Activated CD8-positive, alpha-beta memory T cell treated with anti-CD3 and anti-CD28 coated beads for 4 hours (primary cell): ENCODE data around the gene RNU1-2.
"Not testable (repeated sequence)": the region's sequence is repeated elsewhere in the genome, so short reads cannot be mapped to it uniquely, and the experiment has no call there.

Experiments
- DNase-seq, 2 donors: peaks; one replicate each; pipeline ENCODE4 v3.0.0-alpha.2; 2020; ENCODE audit warnings: low read depth in 2 of 2

The RNU1-2 gene

GRCh38 chr1:16927256-16927655 is 31.5 kb downstream of the RNU1-2 start:
- no peak for DNase-seq

GRCh38 chr1:16927711-16928485 is 32.1 kb downstream of the RNU1-2 start:
- no peak for DNase-seq

GRCh38 chr1:16929146-16930041 is 33.6 kb downstream of the RNU1-2 start:
- DNase-seq = not testable (repeated sequence)

GRCh38 chr1:16931206-16931934 is 35.6 kb downstream of the RNU1-2 start:
- not testable (repeated sequence) for DNase-seq

- not testable (repeated sequence) for DNase-seq
These were observed 38.2 kb downstream of the RNU1-2 start for GRCh38 chr1:16933945-16934344.

GRCh38 chr1:16936580-16936979 is 40.8 kb downstream of the RNU1-2 start:
- not testable (repeated sequence) for DNase-seq

DNA sequence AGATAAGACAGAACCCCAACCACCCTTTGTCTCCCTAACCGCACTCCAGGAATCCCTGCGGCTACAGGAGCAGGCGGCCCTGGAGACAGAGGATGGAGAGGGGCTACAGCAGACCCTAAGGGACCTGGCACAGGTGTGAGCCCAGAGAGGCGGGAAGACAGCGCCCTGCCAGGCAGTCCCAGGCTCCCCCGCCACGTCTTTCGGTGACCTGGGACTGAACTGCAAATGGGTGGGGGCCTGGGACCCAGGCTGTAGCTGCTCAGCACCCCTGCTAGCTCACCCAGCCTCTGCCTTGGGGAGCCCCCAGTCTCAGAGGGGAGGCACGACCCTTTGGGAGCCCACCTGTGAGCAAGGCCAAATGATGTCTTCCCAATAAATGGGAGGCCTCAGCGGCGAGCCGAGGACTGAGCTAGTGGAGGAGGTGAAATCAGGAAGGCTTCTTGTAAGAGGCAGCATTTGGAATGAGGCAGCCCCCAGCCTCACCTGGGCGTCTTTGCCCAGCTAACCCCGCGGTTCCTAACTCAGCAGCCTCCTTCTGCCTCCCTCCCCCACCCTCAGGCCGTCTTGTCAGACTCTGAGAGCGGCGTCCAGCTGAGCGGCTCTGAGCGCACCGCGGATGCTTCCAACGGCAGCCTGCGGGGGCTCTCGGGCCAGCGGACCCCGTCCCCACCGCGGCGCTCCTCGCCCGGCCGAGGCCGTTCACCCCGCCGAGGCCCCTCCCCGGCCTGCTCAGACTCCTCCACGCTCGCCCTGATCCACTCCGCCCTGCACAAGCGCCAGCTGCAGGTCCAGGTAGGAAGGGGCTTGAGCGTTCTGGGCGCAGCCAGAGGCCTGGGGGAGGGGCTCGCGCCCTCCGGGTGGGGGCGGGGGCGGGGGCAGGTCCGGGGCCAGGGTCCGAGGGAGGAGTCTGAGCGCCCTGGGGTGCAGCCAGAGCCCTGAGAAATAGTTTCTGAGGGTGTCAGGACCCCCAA is 42.9 kb downstream of the RNU1-2 start:
- no peak for DNase-seq

DNA sequence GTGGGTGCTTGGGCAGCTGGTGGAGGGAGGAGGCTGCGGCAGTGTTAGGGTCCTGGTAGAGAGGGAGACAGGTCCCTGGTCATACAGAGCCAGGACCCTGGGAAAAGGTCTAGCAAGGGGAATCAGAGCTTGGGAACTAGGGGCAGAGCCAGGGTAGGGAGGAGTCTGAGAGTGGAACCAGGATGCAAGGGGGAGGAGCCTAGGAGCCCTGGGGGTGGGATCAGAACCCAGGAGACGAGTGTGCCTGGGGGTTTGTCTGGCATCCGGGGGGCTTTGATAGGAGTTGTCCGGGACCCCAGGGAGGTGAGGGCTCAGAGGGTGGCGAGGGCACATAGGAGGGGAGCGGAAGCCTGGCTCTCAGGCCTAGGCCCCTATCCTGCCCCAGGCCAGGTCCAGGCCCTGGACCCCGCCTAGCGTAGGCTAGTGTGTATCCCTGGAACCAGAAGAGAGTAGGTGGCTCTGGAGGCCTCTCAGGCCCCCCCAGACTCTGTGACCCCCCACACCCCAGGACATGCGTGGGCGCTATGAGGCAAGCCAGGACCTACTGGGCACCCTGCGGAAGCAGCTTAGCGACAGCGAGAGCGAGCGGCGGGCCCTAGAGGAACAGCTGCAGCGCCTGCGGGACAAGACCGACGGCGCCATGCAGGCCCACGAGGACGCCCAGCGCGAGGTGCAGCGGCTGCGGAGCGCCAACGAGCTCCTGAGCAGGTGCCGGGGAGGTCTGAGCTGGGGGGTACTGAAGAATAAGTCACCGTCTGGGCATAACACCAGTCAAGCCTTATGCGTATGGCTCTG is 43.8 kb downstream of the RNU1-2 start:
- not testable (repeated sequence) for DNase-seq

GRCh38 chr1:16944038-16944437 is 48.3 kb downstream of the RNU1-2 start:
- no peak for DNase-seq

- DNase-seq = not testable (repeated sequence)
These were observed 49.7 kb downstream of the RNU1-2 start for GRCh38 chr1:16945512-16945911.
